Spleen (tissue), 7 donors: ENCODE measurements around the gene CLMN.

ENCODE experiments used
- CTCF ChIP-seq, 11 experiments: fragments of 200-600 bp in 7 of 11; fragments of 450-650 bp in 4 of 11; sonication (generic) in 4 of 11; IDR thresholded peaks in 8 of 11; conservative IDR thresholded peaks in 3 of 11; 1 replicate in 7 of 11; 2 replicates in 4 of 11; pipeline versions ENCODE4 v1.4.0 to v1.8.0; 2016 to 2021; ENCODE audit warnings: antibody characterized with exemption in 11 of 11, inconsistent platforms in 4 of 11, mild to moderate bottlenecking in 1 of 11
- POLR2A ChIP-seq, 3 donors: fragments of 450-650 bp; IDR thresholded peaks; one replicate each; pipeline ENCODE4 v1.5.1; 2017; ENCODE audit warnings: antibody characterized with exemption in 3 of 3, mild to moderate bottlenecking in 1 of 3
- POLR2AphosphoS5 ChIP-seq, 3 donors: sonication (generic); formaldehyde crosslinking; IDR thresholded peaks; one replicate each; pipeline ENCODE4 v1.5.1; 2017; ENCODE audit warnings: antibody characterized with exemption in 3 of 3
- donor health status: DM: no; HTN: no; CAD: no; lungs with moderate emphysema.
- donor health status: DM: no; HTN: no; CAD: no.
- donor health status: DM: no; HTN: no; CAD: no.

- TF ChIP-seq POLR2A (IDR thresholded peaks at IDR 0.05) (no peak), CTCF (IDR thresholded peaks at IDR 0.05 in 8 of 11, conservative IDR thresholded peaks at IDR 0.05 in 3 of 11) (no peak), POLR2AphosphoS5 (IDR thresholded peaks at IDR 0.05) (no peak)
These were observed 92.9 kb downstream of the CLMN start for GRCh38 chr14:95226801-95227200.
